Measurements from ENCODE around the gene SDHA.
"Not testable (repeated sequence)": the region's sequence is repeated elsewhere in the genome, so short reads cannot be mapped to it uniquely, and the experiment has no call there.

SDHA gene

GRCh38 chr5:241045-241669, 23.0 kb downstream of the SDHA start:
- peak in 1 of 42 donors; percentile 13 for DNase-seq
- intact Hi-C loops (cut with DNase I): not testable (repeated sequence)

DNA sequence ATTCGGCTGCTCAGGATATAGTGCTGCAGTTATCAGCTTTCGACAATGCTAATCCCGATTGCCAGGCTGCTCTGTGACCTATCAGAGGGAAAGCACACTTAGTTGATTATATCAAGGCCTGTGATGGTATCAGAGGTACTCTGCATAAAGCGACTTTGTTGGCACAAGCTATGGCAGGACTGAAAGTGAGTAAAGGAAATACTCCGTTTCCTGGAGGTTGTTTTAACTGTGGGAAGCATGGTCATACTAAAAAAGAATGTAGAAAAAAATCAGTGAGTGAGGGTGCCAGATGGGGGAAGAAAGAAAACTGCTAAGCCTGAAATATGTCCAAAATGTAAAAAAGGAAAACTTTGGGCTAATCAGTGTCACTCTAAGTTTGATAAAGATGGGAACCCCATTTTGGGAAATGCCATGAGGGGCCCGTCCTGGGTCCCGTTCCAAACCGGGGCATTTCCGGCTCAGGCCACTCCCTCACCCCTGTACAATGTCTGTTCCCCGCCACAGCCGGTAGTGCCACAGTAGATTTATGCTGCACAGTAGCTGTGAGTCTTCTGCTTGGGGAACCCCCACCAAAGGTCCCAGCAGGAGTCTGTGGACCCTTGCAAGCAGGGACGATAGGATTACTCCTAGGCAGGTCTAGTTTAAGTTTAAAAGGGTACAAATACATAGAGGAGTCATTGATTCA, 25.7 kb downstream of the SDHA start:
- DNase-seq: peak in 1 of 42 donors; percentile 27
- intact Hi-C loops (cut with DNase I): not testable (repeated sequence)

- intact Hi-C loops (cut with DNase I); DNase-seq: not testable (repeated sequence)
Observed at GRCh38 chr5:245717-246116, 27.6 kb downstream of the SDHA start.

DNA sequence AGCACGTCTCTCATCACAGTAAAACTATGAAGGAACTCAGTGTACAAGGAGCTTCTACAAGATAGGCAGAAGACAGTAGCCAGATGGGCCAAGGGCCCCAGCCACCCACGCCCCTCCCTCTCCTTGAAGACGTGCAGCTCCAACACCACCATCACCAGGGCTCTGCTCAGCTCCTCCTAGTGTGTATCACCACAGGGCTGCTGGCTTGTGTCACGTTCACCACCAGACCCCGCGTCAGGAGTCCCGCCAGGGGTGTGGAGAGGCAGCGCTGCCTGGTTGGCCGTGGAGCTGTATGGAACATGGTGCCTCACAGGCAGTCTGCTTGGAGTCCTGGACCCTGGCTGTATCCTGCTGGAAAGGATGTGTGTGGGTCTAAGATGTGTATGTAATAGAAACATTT, 32.3 kb downstream of the SDHA start:
- DNase-seq: peak in 1 of 42 donors; percentile 37
- intact Hi-C loops (cut with DNase I): not testable (repeated sequence)

- DNase-seq; intact Hi-C loops (cut with DNase I): not testable (repeated sequence)
Observed at GRCh38 chr5:251016-251415, 32.9 kb downstream of the SDHA start.

DNA sequence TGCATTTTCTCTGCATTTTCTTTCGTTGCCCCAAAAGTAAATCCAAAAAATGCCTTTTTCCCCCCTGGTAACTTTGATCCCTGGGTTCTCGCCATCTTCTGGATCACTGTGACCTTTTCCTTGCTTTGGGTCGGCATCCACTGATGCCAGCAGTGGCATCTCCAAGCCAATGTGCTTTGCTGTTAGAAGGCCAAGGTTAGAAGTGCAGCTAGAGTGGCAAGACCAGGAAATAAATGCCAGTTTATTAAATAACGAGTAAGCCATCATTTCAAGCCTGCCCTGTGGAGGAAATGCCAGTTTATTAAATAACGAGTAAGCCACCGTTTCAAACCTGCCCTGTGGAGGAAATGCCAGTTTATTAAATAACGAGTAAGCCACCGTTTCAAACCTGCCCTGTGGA, 33.4 kb downstream of the SDHA start:
- intact Hi-C loops (cut with DNase I); DNase-seq: not testable (repeated sequence)

DNA sequence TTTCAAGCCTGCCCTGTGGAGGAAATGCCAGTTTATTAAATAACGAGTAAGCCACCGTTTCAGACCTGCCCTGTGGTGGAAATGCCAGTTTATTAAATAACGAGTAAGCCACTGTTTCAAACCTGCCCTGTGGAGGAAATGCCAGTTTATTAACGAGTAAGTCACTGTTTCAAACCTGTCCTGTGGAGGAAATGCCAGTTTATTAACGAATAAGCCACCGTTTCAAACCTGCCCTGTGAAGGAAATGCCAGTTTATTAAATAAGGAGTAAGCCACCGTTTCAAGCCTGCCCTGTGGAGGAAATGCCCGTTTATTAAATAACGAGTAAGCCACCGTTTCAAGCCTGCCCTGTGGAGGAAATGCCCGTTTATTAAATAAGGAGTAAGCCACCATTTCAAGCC, 33.9 kb downstream of the SDHA start:
- DNase-seq: not testable (repeated sequence)

GRCh38 chr5:252546-252945, 34.4 kb downstream of the SDHA start:
- intact Hi-C loops (cut with DNase I): no loop called here
- no peak for DNase-seq

More for the DNA sequence above, 33.9 kb downstream of the SDHA start:
- intact Hi-C loops (cut with DNase I): not testable (repeated sequence)

DNA sequence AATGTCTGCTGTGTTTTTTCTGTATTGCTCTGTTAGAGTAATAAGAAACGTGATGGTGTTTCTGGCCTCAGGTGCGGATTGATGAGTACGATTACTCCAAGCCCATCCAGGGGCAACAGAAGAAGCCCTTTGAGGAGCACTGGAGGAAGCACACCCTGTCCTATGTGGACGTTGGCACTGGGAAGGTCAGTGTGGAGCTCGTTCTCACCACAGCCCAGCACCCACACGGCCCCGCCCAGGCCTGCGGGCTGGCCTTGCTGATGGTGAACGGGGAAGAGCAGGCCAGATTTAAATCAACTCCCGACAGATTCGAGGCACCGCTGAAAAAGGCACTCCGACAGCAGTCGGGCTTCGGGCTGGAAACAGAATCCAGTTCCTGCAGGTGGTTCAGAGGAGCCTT, 36.2 kb downstream of the SDHA start:
- DNase-seq; intact Hi-C loops (cut with DNase I): not testable (repeated sequence)

GRCh38 chr5:255116-255515, 37.0 kb downstream of the SDHA start:
- intact Hi-C loops (cut with DNase I); DNase-seq: not testable (repeated sequence)

DNA sequence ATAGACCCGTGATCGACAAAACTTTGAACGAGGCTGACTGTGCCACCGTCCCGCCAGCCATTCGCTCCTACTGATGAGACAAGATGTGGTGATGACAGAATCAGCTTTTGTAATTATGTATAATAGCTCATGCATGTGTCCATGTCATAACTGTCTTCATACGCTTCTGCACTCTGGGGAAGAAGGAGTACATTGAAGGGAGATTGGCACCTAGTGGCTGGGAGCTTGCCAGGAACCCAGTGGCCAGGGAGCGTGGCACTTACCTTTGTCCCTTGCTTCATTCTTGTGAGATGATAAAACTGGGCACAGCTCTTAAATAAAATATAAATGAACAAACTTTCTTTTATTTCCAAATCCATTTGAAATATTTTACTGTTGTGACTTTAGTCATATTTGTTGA, 38.2 kb downstream of the SDHA start:
- intact Hi-C loops (cut with DNase I); DNase-seq: not testable (repeated sequence)

- no peak for DNase-seq
- intact Hi-C loops (cut with DNase I): no loop called here
Observed at GRCh38 chr5:257148-257547, 39.0 kb downstream of the SDHA start.

GRCh38 chr5:263275-263974, 45.3 kb downstream of the SDHA start:
- DNase-seq; intact Hi-C loops (cut with DNase I): not testable (repeated sequence)

- intact Hi-C loops (cut with DNase I): no loop called here
Observed at GRCh38 chr5:264338-264737, 46.2 kb downstream of the SDHA start.

GRCh38 chr5:266311-267026, 48.3 kb downstream of the SDHA start:
- DNase-seq; intact Hi-C loops (cut with DNase I): not testable (repeated sequence)

More at GRCh38 chr5:264338-264737, 46.2 kb downstream of the SDHA start:
- DNase-seq: peak in 1 of 42 donors; percentile 27

DNA sequence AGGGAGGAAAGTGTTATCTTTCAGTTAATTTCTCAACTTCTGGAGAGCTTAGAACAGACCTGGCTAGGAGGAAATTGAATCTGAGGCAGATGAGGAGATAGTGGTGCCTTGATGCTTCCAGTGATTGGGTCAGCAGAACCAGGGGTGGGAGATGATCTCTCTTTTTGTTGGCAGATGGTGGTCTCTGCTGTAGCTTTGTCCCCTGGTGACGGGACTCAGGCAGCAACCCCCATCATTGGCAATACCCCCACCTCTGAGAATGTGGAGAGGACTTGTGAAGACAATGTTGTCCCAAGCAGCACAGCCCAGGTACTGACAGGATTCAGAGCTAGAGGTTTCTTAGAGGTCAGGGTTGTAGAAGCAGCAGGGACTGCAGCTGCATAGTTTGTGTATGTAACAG, 49.6 kb downstream of the SDHA start:
- DNase-seq: peak in 1 of 42 donors; percentile 34

GRCh38 chr5:270340-270739, 52.2 kb downstream of the SDHA start:
- intact Hi-C loops (cut with DNase I): no loop called here

More for the DNA sequence above, 49.6 kb downstream of the SDHA start:
- intact Hi-C loops (cut with DNase I): no loop called here

GRCh38 chr5:271828-272167, 53.7 kb downstream of the SDHA start:
- intact Hi-C loops (cut with DNase I): not testable (repeated sequence)

More at GRCh38 chr5:270340-270739, 52.2 kb downstream of the SDHA start:
- DNase-seq: peak in 1 of 42 donors; percentile 43

DNA sequence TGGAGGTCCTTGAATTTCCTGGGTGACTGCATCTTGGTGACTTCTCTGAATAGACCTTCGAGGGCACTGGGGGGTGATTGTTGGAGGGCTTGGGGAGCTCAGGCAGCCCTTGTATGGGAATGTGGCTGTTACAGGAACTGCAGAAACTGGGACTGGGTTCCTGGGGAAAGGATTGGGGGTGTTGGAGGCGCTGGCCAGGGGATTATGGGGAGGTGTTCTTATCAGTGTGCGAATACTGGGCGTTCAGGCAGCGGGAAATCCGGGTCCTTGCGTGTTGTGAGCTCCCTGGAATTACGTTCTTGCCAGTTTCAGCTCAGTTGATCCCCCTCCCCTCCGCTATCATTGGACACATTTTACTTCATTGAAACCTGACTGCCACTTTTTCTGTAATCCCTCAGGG, 55.0 kb downstream of the SDHA start:
- DNase-seq; intact Hi-C loops (cut with DNase I): not testable (repeated sequence)

More at GRCh38 chr5:271828-272167, 53.7 kb downstream of the SDHA start:
- not testable (repeated sequence) for DNase-seq

All from head of caudate nucleus (tissue), 42 donors.